Pancreas (tissue), 10 donors: Measurements from ENCODE around the gene YY1. TPM values are rescaled to one million over a fixed set of nuclear protein-coding genes. Genes with fewer than 3 reads are reported as not detected.

Source experiments
- ATAC-seq, 4 donors: fragments of 200-7000 bp; cut with Tn5 transposase; one replicate each; pipeline versions ENCODE4 v1.8.0 to v1.9.1; 2020; ENCODE audit warnings: mild to moderate bottlenecking in 4 of 4, moderate library complexity in 4 of 4
- DNase-seq, 6 donors: peaks; one replicate each; pipeline ENCODE4 v3.0.0-alpha.2; 2020
- FAIRE-seq: peaks from 2 replicates; lab custom pipeline; 2012; peaks lifted over from hg19 to GRCh38; lab: Jason Lieb, UNC
- H3K27ac ChIP-seq, 4 donors: fragments of 200-600 bp; sonication (generic); 1 replicate in 3 of 4; 2 replicates in 1 of 4; pipeline versions ENCODE4 v1.5.0 to v1.8.0; 2020
- H3K27me3 ChIP-seq, 4 donors: fragments of 200-600 bp; one replicate each; pipeline ENCODE4 v1.8.0; 2021
- H3K36me3 ChIP-seq, 3 donors: fragments of 200-600 bp; sonication (generic) in 1 of 3; one replicate each; pipeline versions ENCODE4 v1.5.0 to v1.8.0; 2020 to 2021
- H3K4me1 ChIP-seq, 3 donors: fragments of 200-600 bp; one replicate each; pipeline ENCODE4 v1.8.0; 2021
- H3K4me3 ChIP-seq, 4 donors: fragments of 200-600 bp; sonication (generic) in 2 of 4; one replicate each; pipeline versions ENCODE4 v1.5.0 to v1.8.0; 2020 to 2021
- H3K9me3 ChIP-seq, 4 donors: fragments of 200-600 bp; one replicate each; pipeline ENCODE4 v1.8.0; 2021
- CTCF ChIP-seq, 4 donors: fragments of 200-600 bp; sonication (generic) in 3 of 4; IDR thresholded peaks; one replicate each; pipeline versions ENCODE4 v1.5.0 to v1.8.0; 2021; ENCODE audit warnings: antibody characterized with exemption in 4 of 4
- WGBS, 2 donors: extraction: QIAGEN DNeasy Blood & Tissue Kit; methylation state at CpG; one replicate each; pipeline ENCODE4 v1.1.7; 2013; 5-methylcytosine and 5-hydroxymethylcytosine counted together
- intact Hi-C, 3 donors: fragments of 100-400 bp; cut with DNase I; formaldehyde crosslinking; loops; one replicate each; pipeline versions ENCODE4 v1.11.1 to v1.14.2; 2022
- polyA plus RNA-seq, 2 donors: library from polyadenylated mRNA; stranded (reverse); fragments of 200-250 nt; gene quantifications; one replicate each; pipeline ENCODE4 v1.2.3, GENCODE V29; 2013
- total RNA-seq, 6 donors: library from RNA; stranded (reverse); fragmentation: NEBNext Ultra II Directional in 4 of 6; extraction: Animal tissue kit (Norgen Biotek cat#: 25700) in 4 of 6; gene quantifications; one replicate each; pipeline versions ENCODE4 v1.2.1 to v1.2.4, GENCODE V29; 2021 to 2023
- donor health status: healthy with polysubstance abuse.
- donor health status: DM: no; HTN: no; CAD: no; lungs with moderate emphysema.
- donor health status: DM: no; HTN: no; CAD: no.
- donor health status: control.
- donor health status: control.
- donor health status: Bipolar disorder and iron deficiency.
- donor health status: DM: yes; HTN: yes; CAD: no.
- donor health status: DM: no; HTN: no; CAD: no.
- donor health status: DM: no; HTN: no; CAD: no.
- donor health status: DM: yes; HTN: yes; CAD: no.

YY1 gene
- total and polyA plus RNA-seq, 8 donors: 10.5 to 38.7 (median 24.1) TPM

GRCh38 chr14:100192672-100193416 lies 46.1 kb upstream of the YY1 start:
- peak; percentile 89 to 97 (median 93) for TF ChIP-seq CTCF (IDR thresholded peaks at IDR 0.05)

DNA sequence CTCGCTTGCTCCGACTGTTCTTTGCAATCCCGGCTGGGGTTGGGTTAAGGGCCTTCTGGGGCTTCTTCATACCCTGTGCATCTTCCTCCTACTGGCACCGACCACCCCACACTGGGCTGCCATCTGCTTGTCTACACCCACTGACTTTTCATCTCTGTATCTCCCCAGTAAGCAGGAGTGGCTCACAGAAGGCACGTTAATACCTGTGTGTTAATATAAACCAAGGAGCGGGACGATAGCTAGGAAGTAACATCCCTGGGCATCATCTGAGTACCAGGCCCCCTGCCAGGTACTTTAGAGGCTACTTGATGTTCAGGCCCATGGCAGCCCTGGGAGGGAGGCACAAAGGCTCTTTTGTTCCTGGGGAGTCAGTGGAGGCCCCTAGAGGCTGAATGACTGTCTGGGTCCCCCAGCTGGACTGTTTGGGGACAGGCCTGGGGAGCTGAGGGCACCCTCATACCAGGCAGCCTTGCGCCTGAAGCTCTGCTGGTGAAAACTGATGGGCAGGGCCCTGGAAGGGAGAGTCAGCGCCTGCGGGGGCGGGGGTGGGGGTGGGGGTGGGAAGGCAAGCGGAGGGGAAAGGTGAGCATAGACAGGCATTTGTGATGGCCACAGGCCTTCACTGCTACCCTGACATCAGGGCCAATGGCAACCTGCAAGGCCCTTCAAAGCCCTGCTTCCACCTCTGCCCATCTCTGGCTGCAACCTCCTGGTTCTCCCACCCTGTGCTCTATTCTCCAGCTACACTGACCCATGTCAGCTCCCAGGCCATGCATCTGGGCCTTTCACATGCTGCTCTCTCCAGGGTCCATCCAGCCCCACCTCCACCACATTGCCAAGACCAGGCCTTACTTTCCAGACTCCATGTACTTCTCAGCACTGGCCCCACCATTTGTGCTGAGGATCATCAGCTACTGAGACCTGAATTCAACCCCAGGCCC lies 45.3 kb upstream of the YY1 start:
- Histone ChIP-seq H3K27me3 (no peaks in the 10 kb centered on the region), H3K4me3 (peak overlapping the region in 2 of 4 donors; percentile 10 to 22), H3K4me1 (peaks cover 0 to 6% (median 5%) of the 10 kb centered on the region in 3 donors), H3K9me3 (no peaks in the 10 kb centered on the region), H3K27ac (peak overlapping the region; percentile 60 to 91 (median 74)), H3K36me3 (no peaks in the 10 kb centered on the region)
- FAIRE-seq: no peak
- 61 to 62% methylated on average over 12 of the region's 12 CpGs for WGBS, 2 donors
- DNase-seq: peak in 3 of 6 donors; percentile 27 to 57 (median 43)
- ATAC-seq: no peak
- intact Hi-C loops: loop anchor here in 1 of 3 donors (5.0 kb wide), 1 partner anchor 206 kb away; no protein-coding TSS in a partner anchor
- no peak for TF ChIP-seq CTCF (IDR thresholded peaks at IDR 0.05)

More at GRCh38 chr14:100192672-100193416, 46.1 kb upstream of the YY1 start:
- Histone ChIP-seq H3K27me3 (no peaks in the 10 kb centered on the region), H3K36me3 (no peaks in the 10 kb centered on the region), H3K27ac (peak overlapping the region; percentile 80 to 91 (median 84)), H3K9me3 (no peaks in the 10 kb centered on the region), H3K4me1 (peaks cover 0 to 6% (median 5%) of the 10 kb centered on the region in 3 donors), H3K4me3 (peak overlapping the region; percentile 10 to 49 (median 32))
- ATAC-seq (peak; percentile 97 to 100 (median 99)), DNase-seq (peak; percentile 99 to 100 (median 100)), FAIRE-seq (peak; percentile 53)
- intact Hi-C loops: loop anchor here in 1 of 3 donors (5.0 kb wide), 1 partner anchor 206 kb away; no protein-coding TSS in a partner anchor
- WGBS, 2 donors: 1% methylated on average over 62 of the region's 62 CpGs

DNA sequence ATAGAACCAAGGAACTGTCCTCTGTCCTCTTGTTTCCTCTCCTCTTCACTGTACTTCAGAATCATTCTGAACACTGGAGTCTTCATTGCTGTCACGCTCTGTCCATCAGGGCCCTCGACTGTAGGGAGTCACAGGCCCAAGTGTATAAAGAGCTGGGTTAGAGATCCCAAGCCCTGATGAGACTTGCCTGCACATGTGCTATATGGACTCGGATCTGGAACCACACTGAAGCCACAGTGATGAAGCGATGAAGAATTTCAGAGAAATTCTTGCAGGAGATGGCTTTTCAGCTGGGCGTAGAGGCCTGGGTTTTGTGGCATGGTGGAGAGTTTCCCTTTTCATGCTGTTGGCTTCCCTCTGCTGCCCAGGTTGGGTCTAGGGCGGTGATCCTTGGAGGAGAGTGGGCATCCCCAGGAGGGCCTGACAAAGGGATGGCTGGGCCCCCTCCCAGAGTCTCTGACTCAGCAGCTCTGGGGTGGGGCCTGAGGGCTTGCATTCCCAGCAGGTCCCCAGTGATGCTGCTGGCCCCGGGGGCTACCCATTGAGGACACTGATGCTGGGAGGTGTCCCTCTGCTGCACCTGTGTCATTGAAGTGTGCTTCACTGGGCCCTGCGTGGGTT lies 39.6 kb upstream of the YY1 start:
- peaks cover 0 to 7% (median 0%) of the 10 kb centered on the region in 3 donors for H3K4me1 ChIP-seq
- DNase-seq: no peak
- H3K9me3 ChIP-seq: no peaks in the 10 kb centered on the region
- TF ChIP-seq CTCF (IDR thresholded peaks at IDR 0.05): no peak
- no peaks in the 10 kb centered on the region for H3K36me3 ChIP-seq
- 86 to 88% methylated on average over 8 of the region's 8 CpGs for WGBS, 2 donors
- no peak overlapping the region for H3K4me3 ChIP-seq
- no peaks in the 10 kb centered on the region for H3K27me3 ChIP-seq
- no peak for ATAC-seq
- intact Hi-C loops: no loop called here
- no peak overlapping the region for H3K27ac ChIP-seq
- no peak for FAIRE-seq

DNA sequence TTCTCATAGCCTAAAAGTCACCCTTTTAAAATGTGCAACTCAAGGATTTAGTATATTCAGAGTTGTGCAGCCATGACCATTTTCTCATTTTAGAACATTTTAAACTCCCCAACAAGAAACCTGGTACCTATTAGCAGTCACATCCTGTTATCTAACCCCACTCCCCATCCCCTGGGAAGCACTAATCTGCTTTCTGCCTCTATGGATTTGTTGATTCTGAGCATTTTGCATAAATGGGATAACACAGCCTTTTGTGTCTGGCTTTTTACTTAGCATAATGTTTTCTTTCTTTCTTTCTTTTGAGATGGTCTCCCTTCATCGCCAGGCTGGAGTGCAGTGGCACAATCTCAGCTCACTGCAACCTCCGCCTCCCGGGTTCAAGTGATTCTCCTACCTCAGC lies 38.6 kb upstream of the YY1 start:
- intact Hi-C loops: no loop called here
- no peak for TF ChIP-seq CTCF (IDR thresholded peaks at IDR 0.05)
- H3K9me3 ChIP-seq: no peaks in the 10 kb centered on the region
- ATAC-seq: no peak
- WGBS, 2 donors: 82 to 90% methylated on average over 3 of the region's 3 CpGs
- FAIRE-seq: no peak
- peaks cover 0 to 14% (median 0%) of the 10 kb centered on the region in 3 donors for H3K4me1 ChIP-seq
- DNase-seq: no peak
- no peak overlapping the region for H3K4me3 ChIP-seq
- H3K27me3 ChIP-seq: no peaks in the 10 kb centered on the region
- H3K36me3 ChIP-seq: no peaks in the 10 kb centered on the region
- H3K27ac ChIP-seq: no peak overlapping the region
